ENCODE data around the gene OPRPN. TPM values are rescaled to one million over a fixed set of nuclear protein-coding genes. Genes with fewer than 3 reads are reported as not detected.

The OPRPN gene
- polyA plus RNA-seq (2011; rRNA removed): not detected in 2 replicates
- polyA plus RNA-seq (2012; cell fraction: cytosol; rRNA removed): not detected in 2 replicates
- not detected in 2 replicates for polyA plus RNA-seq (2012; cell fraction: nucleus; rRNA removed)
- not detected in 3 replicates for polyA plus RNA-seq (2017; fragmentation: RNase III; extraction: RNeasy Plus Mini Kit Qiagen cat#74134 plus additional on column Dnase treatment)
- polyA minus RNA-seq (2011; rRNA and poly(A)+ RNA removed): not detected in 2 replicates

GRCh38 chr4:70397580-70397979 is at the start of gene OPRPN:
TSS of gene OPRPN (plus strand) at chr4:70397940. CDS start at chr4:70399286, 1,346 bp downstream.
- POLR2A ChIA-PET: no interaction called here
- no peaks in the 10 kb centered on the region for H3K4me1 ChIP-seq
- FAIRE-seq: no peak
- H3K9me3 ChIP-seq: no peaks in the 10 kb centered on the region
- CTCF ChIA-PET: no interaction called here
- H3K4me2 ChIP-seq: no peak within 1 kb of the TSS
- ATAC-seq: no peak
- DNase-seq (ENCODE audit: low read depth in 1 of 2, low spot score in 1 of 2): no peak
- no peak within 1 kb of the TSS for H3K4me3 ChIP-seq
- TF ChIP-seq POLR2AphosphoS2 (conservative IDR thresholded peaks at IDR 0.05; ENCODE audit: low read length): no peak
- TF ChIP-seq RARB (CRISPR knock-in tag; IDR thresholded peaks at IDR 0.05): no peak
- no peak for TF ChIP-seq NFE2L2 (conservative IDR thresholded peaks at IDR 0.05; ENCODE audit: low read length)
- no peak for TF ChIP-seq ESRRA (IDR thresholded peaks at IDR 0.05; ENCODE audit: borderline replicate concordance, low read length)
- no peak for TF ChIP-seq BCL3 (IDR thresholded peaks at IDR 0.05)
- TF ChIP-seq PBX3 (IDR thresholded peaks at IDR 0.05): no peak
- TF ChIP-seq HOXB13 (CRISPR knock-in tag; IDR thresholded peaks at IDR 0.05; ENCODE audit: low read depth): no peak
- TF ChIP-seq ELK1 (IDR thresholded peaks at IDR 0.05; ENCODE audit: low read depth, low read length): no peak
- no peak for TF ChIP-seq MAFK (IDR thresholded peaks at IDR 0.05; ENCODE audit: partially characterized antibody)
- TF ChIP-seq PHF8 (IDR thresholded peaks at IDR 0.05; ENCODE audit: borderline replicate concordance, low read depth): no peak
- TF ChIP-seq CHD4 (IDR thresholded peaks at IDR 0.05; ENCODE audit: borderline replicate concordance): no peak
- TF ChIP-seq POLR2A (IDR thresholded peaks at IDR 0.05; ENCODE audit: low read length): no peak
- TF ChIP-seq E2F6 (IDR thresholded peaks at IDR 0.05; ENCODE audit: borderline replicate concordance, low read depth): no peak
- TF ChIP-seq HEYL (CRISPR knock-in tag; IDR thresholded peaks at IDR 0.05): no peak
- TF ChIP-seq RCOR1 (IDR thresholded peaks at IDR 0.05; ENCODE audit: low read depth, low read length): no peak
- no peak for TF ChIP-seq SREBF2 (IDR thresholded peaks at IDR 0.05)
- no peak for TF ChIP-seq JUNB (IDR thresholded peaks at IDR 0.05)
- no peak for TF ChIP-seq FOXS1 (CRISPR knock-in tag; IDR thresholded peaks at IDR 0.05)
- TF ChIP-seq TFCP2L1 (CRISPR knock-in tag; IDR thresholded peaks at IDR 0.05): no peak
- no peak within 1 kb of the TSS for H3K27ac ChIP-seq

GRCh38 chr4:70356185-70356584 is 41.6 kb upstream of the OPRPN start:
- no peak for TF ChIP-seq RFX5 (IDR thresholded peaks at IDR 0.05)
- no peak for TF ChIP-seq HMGXB4 (CRISPR knock-in tag; IDR thresholded peaks at IDR 0.05; ENCODE audit: borderline replicate concordance)
- no peak for TF ChIP-seq NPAS2 (CRISPR knock-in tag; IDR thresholded peaks at IDR 0.05; ENCODE audit: borderline replicate concordance)
- no peak for TF ChIP-seq HOXB5 (CRISPR knock-in tag; IDR thresholded peaks at IDR 0.05)
- TF ChIP-seq RCOR1 (IDR thresholded peaks at IDR 0.05; ENCODE audit: low read depth, low read length): no peak
- no peak for TF ChIP-seq MAX (IDR thresholded peaks at IDR 0.05)
- TF ChIP-seq HEYL (CRISPR knock-in tag; IDR thresholded peaks at IDR 0.05): no peak
- TF ChIP-seq ATOH8 (CRISPR knock-in tag; IDR thresholded peaks at IDR 0.05; ENCODE audit: low read depth): no peak
- no peak for TF ChIP-seq EHMT2 (IDR thresholded peaks at IDR 0.05; ENCODE audit: low read depth)
- no peak for TF ChIP-seq RNF2 (IDR thresholded peaks at IDR 0.05; ENCODE audit: borderline replicate concordance, low read depth)
- no peak for TF ChIP-seq EP300 (IDR thresholded peaks at IDR 0.05)
- no peak for TF ChIP-seq CHD2 (IDR thresholded peaks at IDR 0.05; ENCODE audit: low read length, partially characterized antibody)
- no peak for TF ChIP-seq CHD4 (IDR thresholded peaks at IDR 0.05; ENCODE audit: borderline replicate concordance)
- TF ChIP-seq BHLHE40 (IDR thresholded peaks at IDR 0.05; ENCODE audit: low read depth, low read length): no peak
- no peak for TF ChIP-seq GATA3 (IDR thresholded peaks at IDR 0.05; ENCODE audit: borderline replicate concordance)
- no peak for TF ChIP-seq MAFK (IDR thresholded peaks at IDR 0.05; ENCODE audit: partially characterized antibody)
- no peak for TF ChIP-seq ZC3H11A (IDR thresholded peaks at IDR 0.05)
- Histone ChIP-seq H3K4me3 (no peak overlapping the region), H3K9me3 (no peaks in the 10 kb centered on the region), H3K4me2 (no peak overlapping the region), H3K4me1 (no peaks in the 10 kb centered on the region), H3K27ac (no peak overlapping the region)
- no peak for ATAC-seq
- no peak for FAIRE-seq
- POLR2A ChIA-PET: no interaction called here
- CTCF ChIA-PET: no interaction called here
- DNase-seq (ENCODE audit: low read depth in 1 of 2, low spot score in 1 of 2): no peak
- 0% methylated on average over 1 of the region's 1 CpG for WGBS (ENCODE audit: missing lambda C conversion rate)

Data from A549 (cell line).